Activated naive CD4-positive, alpha-beta T cell treated with anti-CD3 and anti-CD28 coated beads, Interleukin-2, amount 50 U/mL, for 16 hours (primary cell): ENCODE measurements around the gene ZNF385C.

Experiments used
- DNase-seq: peaks from one replicate; pipeline ENCODE4 v3.0.0-alpha.2; 2020

Gene ZNF385C

GRCh38 chr17:42124256-42124655, 26.0 kb upstream of the ZNF385C start:
- DNase-seq = no peak

DNA sequence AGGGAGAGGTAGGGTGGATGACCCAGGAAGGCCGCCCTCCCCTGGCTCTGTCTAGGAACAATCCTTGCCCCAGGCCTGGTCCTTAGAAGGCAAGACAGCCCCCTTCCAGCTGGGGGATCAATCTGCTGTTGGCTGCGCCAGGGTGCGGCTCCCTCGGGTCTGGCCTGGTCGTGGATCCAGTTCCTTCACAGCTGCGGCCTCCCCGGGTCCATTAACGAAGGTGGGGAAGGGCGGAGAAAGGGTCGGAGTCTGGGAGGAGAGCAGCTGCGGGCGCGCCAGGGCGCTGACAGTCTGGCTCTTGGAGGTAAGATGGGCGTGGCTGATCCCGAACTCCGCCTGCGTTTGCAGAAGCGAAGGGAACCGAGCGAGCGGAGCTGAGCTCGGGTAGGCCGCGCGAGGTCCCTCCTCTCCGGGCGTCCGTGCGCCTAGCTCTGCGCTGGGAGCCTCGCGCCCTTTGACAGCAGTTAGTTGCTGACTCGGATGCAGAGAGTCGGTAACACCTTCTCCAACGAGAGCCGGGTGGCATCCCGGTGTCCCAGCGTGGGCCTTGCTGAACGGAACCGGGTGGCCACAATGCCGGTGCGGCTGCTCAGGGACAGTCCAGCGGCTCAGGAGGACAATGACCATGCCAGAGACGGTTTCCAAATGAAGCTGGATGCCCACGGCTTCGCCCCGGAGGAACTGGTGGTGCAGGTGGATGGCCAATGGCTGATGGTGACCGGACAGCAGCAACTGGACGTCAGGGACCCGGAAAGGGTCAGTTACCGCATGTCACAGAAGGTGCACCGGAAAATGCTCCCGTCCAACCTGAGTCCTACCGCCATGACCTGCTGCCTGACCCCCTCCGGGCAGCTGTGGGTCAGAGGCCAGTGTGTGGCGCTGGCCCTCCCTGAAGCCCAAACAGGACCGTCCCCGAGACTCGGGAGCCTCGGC, 24.4 kb upstream of the ZNF385C start, which contains the start of gene HSPB9:
Gene HSPB9 (plus strand): TSS at position 434 of the 933 bp plus-strand sequence. CDS start 47 bp downstream, at position 481.
- DNase-seq = no peak

- DNase-seq = peak; percentile 83
These were observed 22.8 kb upstream of the ZNF385C start, which contains the start of gene KAT2A for GRCh38 chr17:42120770-42121769. TSS of gene KAT2A (minus strand) at chr17:42121367. CDS start at chr17:42121304, 63 bp downstream.

DNA sequence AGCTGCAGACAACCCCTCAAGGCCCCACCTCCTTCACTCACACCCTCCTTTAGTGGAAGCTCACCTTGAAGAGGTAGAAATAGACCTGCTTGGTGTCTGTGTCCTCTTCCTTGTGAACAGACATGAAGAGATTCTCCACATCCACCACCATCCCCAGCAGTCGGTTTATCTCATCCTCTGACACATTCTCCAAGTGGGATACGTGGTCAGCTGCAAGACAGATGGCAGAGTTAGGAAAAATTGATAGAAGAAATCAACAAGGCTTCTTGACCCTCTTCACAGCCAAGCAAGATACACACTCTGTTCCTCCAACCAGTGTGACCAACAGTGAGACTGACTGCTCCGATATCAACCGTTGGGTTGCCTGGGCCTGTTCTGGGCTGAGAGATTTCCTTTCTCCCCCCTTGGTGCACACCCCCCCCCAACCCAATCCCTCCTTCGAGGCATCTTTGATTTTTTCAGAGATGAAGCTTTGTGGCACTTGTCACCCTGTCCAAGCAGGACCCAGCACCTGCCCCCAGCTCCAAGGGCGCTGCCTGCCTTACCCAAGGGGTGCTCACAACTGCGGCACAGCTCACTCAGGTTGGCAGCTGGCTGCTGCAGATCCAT, 22.0 kb upstream of the ZNF385C start:
- DNase-seq = no peak

DNA sequence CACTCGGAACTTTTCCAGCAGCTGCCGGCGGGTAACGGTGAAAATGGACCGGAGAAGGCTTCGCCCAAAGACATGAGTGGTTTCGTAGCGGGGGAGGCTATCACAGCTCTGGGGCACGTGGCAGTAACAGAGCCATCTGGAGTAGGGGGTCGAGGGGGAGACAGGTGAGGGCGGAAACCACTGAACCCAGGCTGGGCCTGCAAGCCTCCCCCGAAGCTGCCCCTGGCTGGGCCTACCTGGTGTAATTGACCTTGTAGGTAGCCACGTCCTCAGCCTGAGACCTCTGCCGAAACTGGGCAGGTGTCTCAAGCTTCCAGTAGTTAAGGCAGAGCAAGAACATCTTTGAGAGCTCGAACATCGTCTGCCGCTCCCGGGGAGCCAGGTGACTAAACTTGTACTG, 21.0 kb upstream of the ZNF385C start:
- no peak for DNase-seq

GRCh38 chr17:42118545-42118944, 20.3 kb upstream of the ZNF385C start:
- peak; percentile 59 for DNase-seq

DNA sequence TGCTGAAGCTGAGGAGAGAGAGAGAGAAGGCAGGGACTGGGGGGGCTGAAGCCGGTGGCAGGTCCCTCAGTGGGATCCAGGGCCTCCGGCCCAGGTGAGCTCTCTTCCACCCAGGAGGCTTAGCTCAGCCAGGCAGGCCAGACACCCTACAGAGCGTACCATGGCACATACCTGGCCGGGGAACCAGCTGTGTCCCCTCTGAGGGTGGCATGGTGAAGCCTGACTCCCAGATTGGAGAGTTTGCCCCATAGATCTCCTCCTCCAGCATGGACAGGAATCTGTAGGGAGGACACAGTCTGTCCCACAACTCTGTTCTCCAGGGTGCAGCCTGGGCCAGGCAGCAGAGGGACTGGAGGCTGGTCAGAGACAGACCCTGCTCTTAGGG, 19.8 kb upstream of the ZNF385C start:
- DNase-seq = no peak

- no peak for DNase-seq
These were observed 19.3 kb upstream of the ZNF385C start for GRCh38 chr17:42117397-42118125.

DNA sequence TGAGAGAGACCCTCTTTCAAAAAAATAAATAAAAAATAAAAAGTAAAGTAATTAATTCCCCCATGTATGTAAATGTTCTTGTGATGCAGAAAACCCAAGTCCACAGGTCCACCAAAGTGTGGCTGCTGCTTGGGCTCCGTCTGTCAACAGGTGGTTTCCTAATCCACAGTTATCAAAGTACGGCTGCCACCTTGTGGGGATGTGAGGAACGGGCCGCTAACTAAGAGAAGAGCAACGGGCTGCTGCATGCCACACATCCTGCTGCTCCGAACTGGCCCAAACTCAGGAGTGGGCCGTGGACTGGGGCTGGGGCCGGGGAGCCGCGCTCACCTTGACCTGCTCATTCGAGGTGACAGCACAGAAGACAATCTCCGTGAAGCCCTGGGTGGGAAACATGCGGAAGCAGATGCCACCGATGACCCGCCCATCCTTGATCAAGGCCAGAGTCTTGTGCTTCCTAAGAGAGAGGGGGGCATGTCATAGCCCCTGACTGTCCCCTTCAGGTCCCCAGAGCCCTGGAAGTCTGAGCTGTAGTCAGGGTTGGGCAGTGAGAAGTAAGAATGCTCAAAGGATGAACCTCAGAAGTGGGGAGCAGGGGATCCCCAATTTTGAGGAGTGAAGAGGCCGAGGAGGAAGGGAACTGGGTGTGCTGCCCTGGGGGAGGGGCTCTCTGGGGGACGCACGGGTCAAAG, 18.6 kb upstream of the ZNF385C start:
- DNase-seq = peak; percentile 84

DNA sequence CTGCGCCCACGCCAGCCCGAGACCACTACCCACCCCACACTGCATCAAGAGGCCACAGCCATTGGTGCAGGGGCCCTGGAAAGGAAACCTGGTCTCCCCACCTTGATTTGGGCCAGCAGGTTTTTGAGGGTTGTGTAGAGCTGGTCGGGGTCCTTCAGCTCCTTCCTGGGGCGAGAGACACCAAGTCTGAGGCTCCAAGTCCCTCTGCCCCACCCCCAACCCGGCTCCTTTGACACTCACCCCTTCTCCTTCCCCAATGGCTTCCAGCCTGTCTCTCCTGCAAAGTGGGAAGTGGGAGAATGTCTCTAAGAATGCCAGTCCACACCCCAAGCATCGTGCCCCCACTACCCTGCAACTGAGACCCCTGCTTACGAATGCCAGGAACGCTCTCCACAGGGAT, 15.8 kb upstream of the ZNF385C start:
- DNase-seq = no peak

- DNase-seq = no peak
These were observed 15.2 kb upstream of the ZNF385C start for GRCh38 chr17:42113293-42114069.

- peak; percentile 79 for DNase-seq
These were observed 14.4 kb upstream of the ZNF385C start, which contains the start of gene DHX58 for GRCh38 chr17:42112552-42113176. TSS of gene DHX58 (minus strand) at chr17:42112714. CDS start at chr17:42111892, 822 bp downstream.

DNA sequence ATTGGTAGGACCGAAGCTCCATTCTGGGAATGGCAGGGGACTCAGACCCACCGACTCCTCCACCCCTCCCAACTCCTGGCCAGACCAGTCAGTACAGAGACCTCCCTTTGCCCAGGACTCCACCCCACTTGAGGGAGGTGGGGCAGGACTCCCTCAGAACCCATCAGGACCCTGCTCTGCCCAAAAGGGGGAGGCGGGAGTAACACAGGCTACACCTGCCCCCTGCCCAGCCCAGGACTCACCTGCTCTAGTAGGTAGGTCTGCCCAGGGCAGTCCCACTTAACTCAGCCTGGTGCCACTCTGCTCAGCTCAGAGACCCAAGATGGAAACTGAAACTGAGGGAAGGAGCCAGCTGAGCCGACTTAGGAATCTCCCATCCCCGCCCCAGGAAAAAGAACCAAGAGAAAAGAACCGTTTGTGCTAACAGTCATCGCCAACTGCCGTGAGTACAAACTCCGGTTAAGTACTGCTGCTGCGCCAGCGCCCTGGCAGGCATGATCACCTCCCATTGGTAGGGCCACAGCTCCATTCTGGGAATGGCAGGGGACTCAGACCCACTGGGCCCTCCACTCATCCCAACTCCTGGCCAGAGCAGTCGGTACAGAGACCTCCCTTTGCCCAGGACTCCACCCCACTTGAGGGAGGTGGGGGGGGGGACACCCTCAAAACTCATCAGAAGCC, 13.7 kb upstream of the ZNF385C start:
- peak; percentile 34 for DNase-seq

GRCh38 chr17:42111265-42111636, 13.0 kb upstream of the ZNF385C start:
- no peak for DNase-seq

DNA sequence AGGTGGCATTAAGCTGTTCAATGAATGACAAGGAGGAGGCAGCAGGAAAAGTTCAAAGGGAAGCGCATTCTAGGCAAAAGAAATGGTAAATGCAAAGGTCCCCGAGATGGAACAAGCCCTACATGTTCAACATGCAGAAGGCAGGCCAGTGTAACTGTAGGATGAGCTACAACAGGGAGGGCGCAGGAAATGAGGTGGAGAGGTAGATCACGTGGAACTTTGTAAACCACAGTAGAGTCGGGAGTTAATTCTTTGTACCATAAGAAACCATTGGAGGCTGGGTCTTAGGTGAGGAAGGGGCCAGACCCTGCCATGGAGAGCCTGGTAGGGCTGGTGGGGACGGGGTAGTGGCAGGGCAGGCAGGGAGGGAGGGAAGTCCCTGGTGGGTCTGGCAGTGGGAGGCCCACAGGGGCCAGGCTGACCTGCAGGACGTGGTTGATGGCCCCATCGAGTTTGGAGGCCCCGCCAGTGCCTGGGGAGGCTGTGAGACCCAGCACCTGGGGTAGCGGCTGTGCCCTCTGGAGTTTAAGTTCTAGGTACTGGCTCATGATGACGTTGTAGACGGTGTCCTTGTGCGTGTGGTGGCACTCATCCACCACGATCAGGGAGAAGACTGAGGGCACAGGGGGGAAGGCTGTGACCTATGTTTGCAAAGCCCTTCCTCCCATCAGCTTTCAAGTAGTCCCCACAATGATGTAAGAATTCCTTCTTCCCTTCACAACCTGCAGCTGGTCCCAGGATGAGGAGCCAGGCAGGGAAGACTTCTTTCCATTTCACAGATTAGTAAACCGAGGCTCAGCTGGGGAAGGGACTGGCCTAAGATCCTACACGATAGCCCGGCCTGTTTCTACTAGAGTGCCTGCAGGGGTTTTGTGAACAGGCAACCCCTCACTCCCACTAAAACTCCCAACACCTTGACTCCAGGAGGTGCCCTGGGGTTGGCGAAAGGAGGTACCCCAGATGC, 12.3 kb upstream of the ZNF385C start:
- no peak for DNase-seq

DNA sequence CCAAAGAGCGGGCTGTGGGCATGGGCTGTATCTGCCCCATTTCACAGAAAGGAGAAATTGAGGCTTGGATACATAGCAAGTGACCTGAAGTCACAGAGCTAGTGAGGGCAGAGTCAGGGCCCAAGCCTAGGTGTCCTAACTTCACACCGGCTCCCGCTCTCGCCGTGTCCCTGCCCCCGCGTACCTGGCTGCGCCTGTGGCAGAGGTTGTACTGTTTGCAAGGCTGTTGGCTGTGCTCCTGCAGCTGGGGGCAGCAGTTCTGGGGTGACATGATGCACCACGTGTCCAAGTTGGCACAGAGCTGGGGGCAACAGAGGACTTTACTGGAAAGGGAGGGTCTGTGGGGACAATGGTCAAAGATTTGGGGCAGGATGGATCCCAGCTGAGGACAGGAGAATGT, 10.8 kb upstream of the ZNF385C start:
- DNase-seq = no peak

DNA sequence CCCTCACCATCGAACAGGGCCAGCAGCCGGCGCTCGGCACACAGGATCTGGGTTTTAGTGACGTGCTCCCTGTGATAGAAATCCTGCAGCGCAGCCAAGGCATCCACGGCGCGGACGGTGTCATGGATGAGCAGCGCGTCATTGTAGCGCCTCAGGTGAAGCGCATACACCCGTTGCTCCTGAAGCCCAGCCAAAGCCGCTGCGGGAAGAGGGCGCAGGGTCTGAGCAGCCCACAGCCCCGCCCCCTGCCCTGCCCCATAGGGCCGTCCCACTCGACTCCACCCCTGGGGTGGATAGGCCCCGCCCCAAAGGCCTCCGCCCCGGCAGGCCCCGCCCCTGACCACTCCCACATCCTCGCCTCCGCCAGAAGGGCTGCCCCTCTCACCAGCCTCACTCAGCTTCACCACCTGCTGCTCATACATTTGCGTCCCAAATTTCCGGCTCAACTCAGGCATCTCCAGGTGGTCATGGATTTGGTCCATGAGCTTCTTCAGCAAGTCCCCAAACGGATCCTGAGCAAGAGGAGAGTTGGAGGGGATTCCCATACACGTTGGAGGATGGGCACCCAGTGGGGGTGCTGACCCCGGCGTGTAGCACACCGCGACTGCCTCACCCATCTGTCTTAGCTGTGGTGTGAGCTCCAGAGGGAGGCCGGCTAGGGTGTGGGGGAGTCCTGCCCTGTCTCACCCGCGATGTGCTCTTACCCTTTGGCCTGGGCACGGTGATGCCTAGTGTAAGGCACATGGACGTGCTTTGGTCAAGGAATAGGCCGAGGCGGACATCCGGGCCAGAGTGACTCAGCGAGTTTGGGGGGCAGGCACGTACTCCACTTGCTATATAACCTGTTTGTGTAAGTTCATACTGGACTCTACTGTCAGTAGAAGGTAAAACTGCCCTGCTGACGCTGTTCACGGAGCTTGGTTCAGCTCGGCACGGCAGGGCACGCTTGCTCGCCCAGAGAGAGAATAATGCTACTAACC, 9.6 kb upstream of the ZNF385C start:
- DNase-seq = peak; percentile 90
